A673 (cell line): Measurements from ENCODE around the gene CUL2.

ENCODE experiments used
- EZH2 ChIP-seq: fragments of 200-600 bp; sonication (generic); IDR thresholded peaks from 2 replicates; pipeline ENCODE4 v1.6.1; 2017; ENCODE audit warnings: borderline replicate concordance, low read depth, mild to moderate bottlenecking, mixed read lengths, antibody characterized with exemption, low read length; ENCODE audit not compliant: poor library complexity, severe bottlenecking
- TF ChIP-seq, protein P1 (sequence below): fragments of 300-800, 200-600 bp; sonication (generic); conservative IDR thresholded peaks from 2 replicates; pipeline ENCODE4 v1.5.1; 2017; ENCODE audit warnings: low read depth, mild to moderate bottlenecking, antibody characterized with exemption, low read length, moderate library complexity, mixed read lengths

DNA sequence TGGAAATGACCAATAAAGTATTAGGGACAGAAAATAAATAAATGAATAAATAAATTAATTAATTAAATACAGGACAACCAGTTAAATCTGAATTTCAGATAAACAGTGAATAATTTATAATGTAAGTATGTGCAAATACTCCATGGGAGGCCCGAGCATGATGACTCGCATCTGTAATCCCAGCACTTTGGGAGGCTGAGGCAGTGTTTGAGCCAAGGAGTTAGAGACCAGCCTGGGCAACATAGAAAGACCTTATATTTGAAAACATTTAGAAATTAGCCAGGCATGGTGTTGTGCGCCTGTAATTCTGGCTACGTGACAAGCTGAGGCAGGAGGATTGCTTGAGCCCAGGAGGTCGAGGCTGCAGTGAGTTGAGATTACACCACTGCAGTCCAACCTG lies 123.7 kb downstream of the CUL2 start:
- TF ChIP-seq, protein P1, sequence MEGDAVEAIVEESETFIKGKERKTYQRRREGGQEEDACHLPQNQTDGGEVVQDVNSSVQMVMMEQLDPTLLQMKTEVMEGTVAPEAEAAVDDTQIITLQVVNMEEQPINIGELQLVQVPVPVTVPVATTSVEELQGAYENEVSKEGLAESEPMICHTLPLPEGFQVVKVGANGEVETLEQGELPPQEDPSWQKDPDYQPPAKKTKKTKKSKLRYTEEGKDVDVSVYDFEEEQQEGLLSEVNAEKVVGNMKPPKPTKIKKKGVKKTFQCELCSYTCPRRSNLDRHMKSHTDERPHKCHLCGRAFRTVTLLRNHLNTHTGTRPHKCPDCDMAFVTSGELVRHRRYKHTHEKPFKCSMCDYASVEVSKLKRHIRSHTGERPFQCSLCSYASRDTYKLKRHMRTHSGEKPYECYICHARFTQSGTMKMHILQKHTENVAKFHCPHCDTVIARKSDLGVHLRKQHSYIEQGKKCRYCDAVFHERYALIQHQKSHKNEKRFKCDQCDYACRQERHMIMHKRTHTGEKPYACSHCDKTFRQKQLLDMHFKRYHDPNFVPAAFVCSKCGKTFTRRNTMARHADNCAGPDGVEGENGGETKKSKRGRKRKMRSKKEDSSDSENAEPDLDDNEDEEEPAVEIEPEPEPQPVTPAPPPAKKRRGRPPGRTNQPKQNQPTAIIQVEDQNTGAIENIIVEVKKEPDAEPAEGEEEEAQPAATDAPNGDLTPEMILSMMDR: no peak
- no peak for TF ChIP-seq EZH2
